Liver (tissue), 9 donors: ENCODE measurements around the gene SSRP1. TPM values are rescaled to one million over a fixed set of nuclear protein-coding genes. Genes with fewer than 3 reads are reported as not detected.

Source experiments
- DNase-seq: peaks from one replicate; pipeline ENCODE4 v3.0.0-alpha.2; 2017; ENCODE audit warnings: low spot score
- H3K27ac ChIP-seq, 2 donors: one replicate each; pipeline ENCODE4 v1.7.0; 2013; ENCODE audit warnings: inconsistent platforms in 2 of 2, low read length in 2 of 2, control low read depth in 1 of 2, low read depth in 1 of 2, mild to moderate bottlenecking in 1 of 2
- H3K27me3 ChIP-seq, 4 donors: one replicate each; pipeline versions ENCODE4 v1.6.1 to v1.7.0; 2013; ENCODE audit warnings: low read length in 3 of 4, inconsistent platforms in 1 of 4, mild to moderate bottlenecking in 1 of 4, moderate library complexity in 1 of 4; ENCODE audit not compliant: control insufficient read depth in 4 of 4, insufficient read depth in 4 of 4
- H3K36me3 ChIP-seq, 4 donors: one replicate each; pipeline versions ENCODE4 v1.6.1 to v1.7.0; 2013; ENCODE audit warnings: low read length in 3 of 4, mild to moderate bottlenecking in 3 of 4, low read depth in 1 of 4, moderate library complexity in 1 of 4; ENCODE audit not compliant: control insufficient read depth in 4 of 4, insufficient read depth in 3 of 4
- H3K4me1 ChIP-seq, 4 donors: one replicate each; pipeline versions ENCODE4 v1.6.1 to v1.7.0; 2013; ENCODE audit warnings: low read length in 3 of 4, mild to moderate bottlenecking in 3 of 4, moderate library complexity in 1 of 4; ENCODE audit not compliant: control insufficient read depth in 4 of 4, insufficient read depth in 4 of 4
- H3K4me3 ChIP-seq, 3 donors: one replicate each; pipeline versions ENCODE4 v1.6.1 to v1.7.0; 2013; ENCODE audit warnings: low read length in 3 of 3, control low read depth in 1 of 3, low read depth in 1 of 3, mild to moderate bottlenecking in 1 of 3
- H3K9ac ChIP-seq, 2 donors: one replicate each; pipeline ENCODE4 v1.7.0; 2013; ENCODE audit warnings: low read length in 2 of 2, mild to moderate bottlenecking in 2 of 2, moderate library complexity in 2 of 2, control low read depth in 1 of 2, low read depth in 1 of 2
- H3K9me3 ChIP-seq, 4 donors: one replicate each; pipeline versions ENCODE4 v1.6.1 to v1.7.0; 2013; ENCODE audit warnings: low read length in 3 of 4; ENCODE audit not compliant: control insufficient read depth in 4 of 4
- ATF3 ChIP-seq: IDR thresholded peaks from 2 replicates; pipeline ENCODE4 v1.6.1; 2016; ENCODE audit warnings: antibody characterized with exemption
- CTCF ChIP-seq: fragments of 150-350 bp; IDR thresholded peaks from 2 replicates; pipeline ENCODE4 v1.5.1; 2017; ENCODE audit warnings: improper control_type of control experiment, low read depth, low read length; ENCODE audit not compliant: missing input control
- FOXA1 ChIP-seq: IDR thresholded peaks from 2 replicates; pipeline ENCODE4 v1.6.1; 2016; ENCODE audit warnings: antibody characterized with exemption
- GABPA ChIP-seq, 2 donors: IDR thresholded peaks in 1 of 2; conservative IDR thresholded peaks in 1 of 2; 2 replicates each; pipeline ENCODE4 v1.6.1; 2016; ENCODE audit warnings: antibody characterized with exemption in 2 of 2, mild to moderate bottlenecking in 1 of 2, moderate library complexity in 1 of 2
- JUND ChIP-seq, 2 donors: IDR thresholded peaks; 2 replicates each; pipeline ENCODE4 v1.6.1; 2016; ENCODE audit warnings: antibody characterized with exemption in 2 of 2
- MAX ChIP-seq: IDR thresholded peaks from 2 replicates; pipeline ENCODE4 v1.6.1; 2016; ENCODE audit warnings: antibody characterized with exemption
- NR2F2 ChIP-seq: IDR thresholded peaks from 2 replicates; pipeline ENCODE4 v1.6.1; 2016; ENCODE audit warnings: antibody characterized with exemption
- RAD21 ChIP-seq, 2 donors: IDR thresholded peaks; 2 replicates each; pipeline ENCODE4 v1.6.1; 2016; ENCODE audit warnings: antibody characterized with exemption in 2 of 2, mild to moderate bottlenecking in 2 of 2
- REST ChIP-seq: IDR thresholded peaks from 2 replicates; pipeline ENCODE4 v1.6.1; 2016; ENCODE audit warnings: antibody characterized with exemption, mild to moderate bottlenecking
- RXRA ChIP-seq, 2 donors: IDR thresholded peaks; 2 replicates each; pipeline ENCODE4 v1.6.1; 2017 to 2018; ENCODE audit warnings: antibody characterized with exemption in 2 of 2, mild to moderate bottlenecking in 1 of 2
- SP1 ChIP-seq: IDR thresholded peaks from 2 replicates; pipeline ENCODE4 v1.6.1; 2018; ENCODE audit warnings: antibody characterized with exemption, mild to moderate bottlenecking
- TAF1 ChIP-seq: conservative IDR thresholded peaks from 2 replicates; pipeline ENCODE4 v1.6.1; 2016; ENCODE audit warnings: antibody characterized with exemption, mild to moderate bottlenecking
- YY1 ChIP-seq: IDR thresholded peaks from 2 replicates; pipeline ENCODE4 v1.6.1; 2016; ENCODE audit warnings: antibody characterized with exemption, mild to moderate bottlenecking
- WGBS: extraction: QIAGEN DNeasy Blood & Tissue Kit; methylation state at CpG from one replicate; pipeline ENCODE4 v1.1.7; 2013; 5-methylcytosine and 5-hydroxymethylcytosine counted together
- polyA plus RNA-seq, 2 donors: library from polyadenylated mRNA; stranded (reverse) in 1 of 2; unstranded in 1 of 2; fragments of 200-250 nt in 1 of 2; fragments of >200 nt in 1 of 2; fragmentation: Nextera tagmentation in 1 of 2; extraction: Ambion mirVana in 1 of 2; gene quantifications; one replicate each; pipeline versions ENCODE4 v1.2.1 to v1.2.3, GENCODE V29; 2013 to 2015
- total RNA-seq, 2 donors: library from RNA; depleted of rRNA; stranded (reverse); fragments of >200 nt; gene quantifications; one replicate each; pipeline ENCODE4 v1.2.3, GENCODE V29; 2014
- donor health status: healthy.
- donor health status: healthy.
- donor health status: healthy.
- donor health status: healthy.
- donor health status: healthy.

SSRP1 gene
- total and polyA plus RNA-seq, 4 donors = 13.9 to 45.3 (median 28.4) TPM

- Histone ChIP-seq H3K9ac (no peak overlapping the region), H3K4me1 (peaks cover 23 to 82% (median 62%) of the 10 kb centered on the region in 4 donors), H3K36me3 (peaks cover 9 to 22% (median 12%) of the 10 kb centered on the region in 4 donors), H3K9me3 (no peaks in the 10 kb centered on the region), H3K4me3 (no peak overlapping the region), H3K27me3 (no peaks in the 10 kb centered on the region), H3K27ac (peak overlapping the region; percentile 51 to 54)
- no peak for TF ChIP-seq ATF3
- no peak for TF ChIP-seq REST
- peak; percentile 8 for TF ChIP-seq YY1
- no peak for DNase-seq
- 37% methylated on average over 3 of the region's 3 CpGs for WGBS
These were observed 19.7 kb downstream of the SSRP1 start for GRCh38 chr11:57316017-57316416.

- peak overlapping the region; percentile 51 to 54 for H3K27ac ChIP-seq
- H3K4me1 ChIP-seq = peaks cover 21 to 82% (median 60%) of the 10 kb centered on the region in 4 donors
- H3K4me3 ChIP-seq = no peak overlapping the region
- 10% methylated on average over 8 of the region's 8 CpGs for WGBS
- DNase-seq = no peak
- H3K27me3 ChIP-seq = no peaks in the 10 kb centered on the region
- H3K9ac ChIP-seq = no peak overlapping the region
- TF ChIP-seq NR2F2 (peak; percentile 83), SP1 (peak; percentile 46), JUND (IDR thresholded peaks at IDR 0.05) (no peak), RXRA (IDR thresholded peaks at IDR 0.05) (peak; percentile 65 to 81), RAD21 (IDR thresholded peaks at IDR 0.05) (no peak)
- H3K36me3 ChIP-seq = peaks cover 9 to 22% (median 12%) of the 10 kb centered on the region in 4 donors
- no peaks in the 10 kb centered on the region for H3K9me3 ChIP-seq
These were observed 20.2 kb downstream of the SSRP1 start for GRCh38 chr11:57315491-57315890.

- H3K9me3 ChIP-seq = no peaks in the 10 kb centered on the region
- no peaks in the 10 kb centered on the region for H3K27me3 ChIP-seq
- WGBS = 83% methylated on average over 15 of the region's 15 CpGs
- H3K36me3 ChIP-seq = peaks cover 9 to 22% (median 15%) of the 10 kb centered on the region in 4 donors
- no peak overlapping the region for H3K9ac ChIP-seq
- H3K4me3 ChIP-seq = no peak overlapping the region
- no peak for DNase-seq
- peaks cover 22 to 86% (median 68%) of the 10 kb centered on the region in 4 donors for H3K4me1 ChIP-seq
- no peak overlapping the region for H3K27ac ChIP-seq
- TF ChIP-seq GABPA (IDR thresholded peaks at IDR 0.05 in 1 of 2, conservative IDR thresholded peaks at IDR 0.05 in 1 of 2) (no peak), FOXA1 (no peak), CTCF (no peak), RAD21 (IDR thresholded peaks at IDR 0.05) (no peak), ATF3 (no peak), YY1 (no peak), TAF1 (no peak), RXRA (IDR thresholded peaks at IDR 0.05) (no peak), REST (no peak), MAX (no peak)
These were observed 21.3 kb downstream of the SSRP1 start for GRCh38 chr11:57314221-57314973.
